BLaER1 (cell line): ENCODE results near the gene RSPRY1.

ENCODE experiments used
- H3K27ac ChIP-seq: shearing (Covaris generic); formaldehyde crosslinking; 2 replicates; pipeline ENCODE4 v1.8.1; 2022
- H3K27me3 ChIP-seq: shearing (Covaris generic); formaldehyde crosslinking; 2 replicates; pipeline ENCODE4 v1.8.1; 2022
- H3K36me3 ChIP-seq: shearing (Covaris generic); formaldehyde crosslinking; 2 replicates; pipeline ENCODE4 v1.8.1; 2022
- H3K4me1 ChIP-seq: shearing (Covaris generic); formaldehyde crosslinking; 2 replicates; pipeline ENCODE4 v1.8.1; 2022
- H3K4me2 ChIP-seq: shearing (Covaris generic); formaldehyde crosslinking; 2 replicates; pipeline ENCODE4 v1.8.1; 2022
- H3K4me3 ChIP-seq: shearing (Covaris generic); formaldehyde crosslinking; 2 replicates; pipeline ENCODE4 v1.8.1; 2022
- H3K9ac ChIP-seq: shearing (Covaris generic); formaldehyde crosslinking; 2 replicates; pipeline ENCODE4 v1.8.1; 2022
- H3K9me3 ChIP-seq: shearing (Covaris generic); formaldehyde crosslinking; 2 replicates; pipeline ENCODE4 v1.8.1; 2022
- H4K20me1 ChIP-seq: shearing (Covaris generic); formaldehyde crosslinking; 2 replicates; pipeline ENCODE4 v1.8.1; 2022
- Cebpa-rat ChIP-seq: shearing (Covaris generic); IDR thresholded peaks from 2 replicates; pipeline ENCODE4 v1.8.1; 2022

RSPRY1 gene

DNA sequence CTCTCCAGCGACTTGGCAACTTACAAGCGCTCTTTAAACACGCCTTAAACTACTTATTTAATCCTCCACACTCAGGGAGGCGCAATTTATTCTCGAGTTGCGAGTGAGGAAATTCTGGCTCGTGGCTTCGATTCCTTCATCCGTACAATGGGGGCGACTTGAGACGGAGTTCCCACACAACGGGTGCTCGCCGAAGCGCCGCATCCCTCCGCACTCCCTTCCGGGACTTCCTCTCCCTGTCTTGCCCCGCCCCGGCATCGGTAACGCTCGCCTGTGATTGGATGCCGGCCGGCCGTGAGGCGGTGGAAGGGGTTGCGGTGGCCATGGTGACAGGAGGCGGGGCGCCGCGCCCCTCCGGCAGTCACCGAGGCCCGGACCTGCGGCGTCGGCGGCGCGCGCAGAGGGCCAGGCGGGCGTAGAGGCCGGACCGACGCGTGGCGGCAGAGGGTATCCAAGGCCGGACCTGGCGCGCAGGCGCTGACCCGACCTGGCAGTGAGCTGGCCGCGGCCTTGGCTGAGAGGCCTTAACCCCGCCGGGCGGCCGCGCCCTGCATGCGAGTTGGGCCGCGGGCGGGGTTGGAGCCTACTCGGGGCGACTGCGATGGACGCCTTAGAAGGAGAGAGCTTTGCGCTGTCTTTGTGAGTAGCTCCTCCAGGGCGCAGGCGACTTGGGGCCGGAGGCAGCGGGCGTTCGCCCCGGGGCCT, 58.8 kb downstream of the RSPRY1 start, which contains the start of gene ARL2BP:
Gene ARL2BP (plus strand): TSS at position 493 of the 705 bp plus-strand sequence. CDS start 109 bp downstream, at position 602.
- Histone ChIP-seq H3K27ac (peak within 1 kb of the TSS; percentile 56), H3K4me2 (peak within 1 kb of the TSS; percentile 90), H3K4me3 (peak within 1 kb of the TSS; percentile 85), H3K4me1 (peaks cover 17% of the 10 kb centered on the region), H3K9ac (peak within 1 kb of the TSS; percentile 80), H3K9me3 (no peaks in the 10 kb centered on the region), H3K36me3 (peaks cover 21% of the 10 kb centered on the region), H4K20me1 (no peaks in the 10 kb centered on the region), H3K27me3 (no peaks in the 10 kb centered on the region)
- TF ChIP-seq Cebpa-rat = no peak

DNA sequence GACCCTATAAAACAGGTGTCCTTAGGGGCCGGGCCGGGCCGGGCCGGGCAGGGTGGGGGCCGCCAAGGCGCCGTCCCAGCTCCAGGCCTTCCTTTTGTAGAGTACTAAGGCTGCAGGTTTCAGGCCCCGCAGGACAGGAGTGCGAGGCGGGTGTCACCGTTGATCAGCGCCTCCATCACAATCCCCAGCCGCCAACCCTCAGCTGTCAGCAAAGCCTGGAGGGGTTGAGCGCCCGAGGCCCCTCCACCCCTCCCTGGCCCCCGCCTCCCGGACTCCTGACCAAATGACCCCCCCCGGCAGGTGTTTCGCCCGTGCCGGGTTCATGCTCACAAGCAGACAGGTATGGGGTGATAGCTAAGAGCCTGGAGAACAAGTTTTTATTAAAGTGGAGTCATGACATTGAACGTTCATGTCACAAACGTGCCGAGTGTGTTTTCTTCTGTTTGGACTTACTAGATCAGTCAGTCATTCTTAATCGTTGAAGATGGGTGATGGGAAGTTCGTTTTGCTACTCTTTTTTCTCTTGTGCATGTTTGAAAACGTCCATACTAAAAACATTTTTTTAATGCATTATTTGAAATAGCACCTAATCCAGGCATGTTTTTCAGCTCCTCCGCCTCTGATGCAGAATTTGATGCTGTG, 59.5 kb downstream of the RSPRY1 start:
- H3K4me3 ChIP-seq = peak overlapping the region; percentile 85
- no peaks in the 10 kb centered on the region for H3K9me3 ChIP-seq
- peak overlapping the region; percentile 80 for H3K9ac ChIP-seq
- peaks cover 17% of the 10 kb centered on the region for H3K4me1 ChIP-seq
- no peak for TF ChIP-seq Cebpa-rat
- peak overlapping the region; percentile 90 for H3K4me2 ChIP-seq
- H3K27ac ChIP-seq = peak overlapping the region; percentile 56
- peaks cover 20% of the 10 kb centered on the region for H3K36me3 ChIP-seq
- H4K20me1 ChIP-seq = no peaks in the 10 kb centered on the region
- no peaks in the 10 kb centered on the region for H3K27me3 ChIP-seq

DNA sequence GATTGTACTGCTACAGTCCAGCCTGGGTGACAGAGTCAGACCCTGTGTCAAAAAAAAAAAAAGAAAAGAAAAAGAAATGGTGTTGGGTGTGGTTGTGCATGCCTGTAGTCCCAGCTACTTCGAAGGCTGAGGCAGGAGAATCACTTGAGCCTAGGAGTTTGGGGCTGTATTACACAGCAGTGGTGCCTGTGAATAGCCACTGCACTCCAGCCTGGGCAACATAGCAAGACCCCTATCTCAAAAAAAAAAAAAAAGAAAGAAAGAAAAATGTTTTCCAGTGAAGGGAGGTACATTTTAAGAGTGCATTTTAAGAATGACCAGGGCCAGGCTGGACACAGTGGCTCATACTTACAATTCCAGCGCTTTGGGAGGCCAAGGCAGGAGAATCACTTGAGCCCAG, 65.2 kb downstream of the RSPRY1 start:
- Histone ChIP-seq H3K4me1 (0 out of 2 replicates have a peak, but pooled peaks cover under 1% of the 10 kb centered on the region), H3K9me3 (peaks cover 16% of the 10 kb centered on the region), H3K9ac (no peak overlapping the region), H3K36me3 (peaks cover 51% of the 10 kb centered on the region), H3K4me2 (no peak overlapping the region), H4K20me1 (no peaks in the 10 kb centered on the region), H3K4me3 (no peak overlapping the region), H3K27ac (no peak overlapping the region), H3K27me3 (no peaks in the 10 kb centered on the region)
- no peak for TF ChIP-seq Cebpa-rat

GRCh38 chr16:57252148-57252721, 66.1 kb downstream of the RSPRY1 start:
- no peaks in the 10 kb centered on the region for H4K20me1 ChIP-seq
- H3K4me3 ChIP-seq = no peak overlapping the region
- peaks cover 16% of the 10 kb centered on the region for H3K9me3 ChIP-seq
- H3K9ac ChIP-seq = no peak overlapping the region
- H3K4me2 ChIP-seq = no peak overlapping the region
- H3K27me3 ChIP-seq = no peaks in the 10 kb centered on the region
- H3K4me1 ChIP-seq = no peaks in the 10 kb centered on the region
- H3K36me3 ChIP-seq = peaks cover 51% of the 10 kb centered on the region
- TF ChIP-seq Cebpa-rat = no peak
- H3K27ac ChIP-seq = no peak overlapping the region

DNA sequence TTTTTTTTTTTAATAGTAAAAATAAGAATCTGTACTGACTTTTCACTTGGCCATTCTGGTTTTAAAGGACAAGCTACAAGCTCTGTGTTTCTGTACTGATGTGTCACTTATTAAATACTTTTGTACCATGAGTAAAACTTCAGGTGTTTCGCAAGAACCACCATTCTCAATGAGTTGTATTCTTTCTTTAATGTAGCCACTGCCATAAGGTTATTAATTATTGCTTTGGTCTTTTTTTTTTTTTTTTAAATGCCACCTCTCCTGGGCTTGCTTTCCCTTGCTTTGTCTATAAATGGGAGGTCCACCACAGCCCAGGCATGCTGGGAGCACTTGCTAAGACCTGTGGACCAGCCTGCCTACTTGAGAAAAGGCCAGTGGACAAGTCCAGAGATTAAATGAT, 67.3 kb downstream of the RSPRY1 start:
- H3K4me1 ChIP-seq = no peaks in the 10 kb centered on the region
- no peaks in the 10 kb centered on the region for H3K27me3 ChIP-seq
- no peaks in the 10 kb centered on the region for H4K20me1 ChIP-seq
- H3K27ac ChIP-seq = no peak overlapping the region
- no peak overlapping the region for H3K4me2 ChIP-seq
- no peak overlapping the region for H3K4me3 ChIP-seq
- H3K36me3 ChIP-seq = peaks cover 51% of the 10 kb centered on the region
- peaks cover 16% of the 10 kb centered on the region for H3K9me3 ChIP-seq
- H3K9ac ChIP-seq = no peak overlapping the region
- no peak; the same call in 1 of the 2 replicates for TF ChIP-seq Cebpa-rat

DNA sequence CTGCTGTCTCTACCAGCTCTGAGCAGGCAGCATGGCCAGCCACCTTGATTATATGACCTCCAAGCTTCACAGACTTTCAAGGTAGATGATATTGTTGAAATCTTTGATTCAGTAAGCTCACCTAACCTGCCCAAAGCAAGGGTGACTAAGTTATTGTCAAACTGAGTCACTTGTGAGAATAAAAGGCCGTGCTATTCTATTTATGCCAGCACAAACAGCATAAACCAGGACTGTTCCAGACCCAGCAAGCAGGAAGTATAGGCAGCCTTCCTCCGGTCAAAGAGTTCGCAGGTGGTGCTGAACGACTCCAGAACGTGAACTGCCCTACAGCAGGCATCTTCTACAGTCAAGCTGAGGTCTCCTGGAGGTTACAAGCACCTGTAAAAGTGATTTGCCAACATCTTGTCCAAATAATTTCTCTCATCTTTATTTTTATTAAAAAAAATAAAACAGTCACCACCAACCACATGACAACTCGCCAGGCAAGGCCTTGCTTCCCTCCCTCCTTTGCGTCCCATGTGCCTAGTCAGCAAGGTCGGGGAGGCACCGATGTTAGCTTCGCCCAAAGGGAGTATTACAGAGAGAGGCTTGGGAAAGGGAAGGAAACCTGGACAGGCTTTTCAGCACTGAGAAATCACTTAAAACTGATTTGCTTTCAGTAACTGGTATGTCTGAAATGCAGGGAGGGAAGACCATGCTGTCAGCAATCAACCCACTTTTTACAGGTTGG, 69.7 kb downstream of the RSPRY1 start:
- Histone ChIP-seq H3K4me2 (no peak overlapping the region), H3K4me1 (peaks cover 19% of the 10 kb centered on the region), H3K27ac (no peak overlapping the region), H3K36me3 (peaks cover 29% of the 10 kb centered on the region), H3K9me3 (peaks cover 16% of the 10 kb centered on the region), H3K4me3 (no peak overlapping the region), H3K27me3 (no peaks in the 10 kb centered on the region), H3K9ac (no peak overlapping the region), H4K20me1 (no peaks in the 10 kb centered on the region)
- TF ChIP-seq Cebpa-rat = no peak

- H3K9me3 ChIP-seq = peaks cover 10% of the 10 kb centered on the region
- H3K27me3 ChIP-seq = no peaks in the 10 kb centered on the region
- no peak overlapping the region for H3K4me3 ChIP-seq
- peaks cover 19% of the 10 kb centered on the region for H3K4me1 ChIP-seq
- no peak overlapping the region for H3K27ac ChIP-seq
- TF ChIP-seq Cebpa-rat = no peak
- H3K36me3 ChIP-seq = peaks cover 20% of the 10 kb centered on the region
- no peaks in the 10 kb centered on the region for H4K20me1 ChIP-seq
- no peak overlapping the region for H3K4me2 ChIP-seq
- no peak overlapping the region for H3K9ac ChIP-seq
These were observed 70.7 kb downstream of the RSPRY1 start for GRCh38 chr16:57256601-57257395.

GRCh38 chr16:57257455-57258070, 71.4 kb downstream of the RSPRY1 start:
- no peak for TF ChIP-seq Cebpa-rat
- H3K27ac ChIP-seq = no peak overlapping the region

More at GRCh38 chr16:57257455-57258070, 71.4 kb downstream of the RSPRY1 start:
- no peak overlapping the region for H3K4me3 ChIP-seq
- H3K4me2 ChIP-seq = no peak overlapping the region
- no peak overlapping the region for H3K9ac ChIP-seq
- peaks cover 12% of the 10 kb centered on the region for H3K36me3 ChIP-seq
- no peaks in the 10 kb centered on the region for H4K20me1 ChIP-seq
- H3K27me3 ChIP-seq = no peaks in the 10 kb centered on the region
- H3K4me1 ChIP-seq = peaks cover 19% of the 10 kb centered on the region
- peaks cover 2% of the 10 kb centered on the region for H3K9me3 ChIP-seq
